Measurements from ENCODE around the gene GRAMD4. TPM values are rescaled to one million over a fixed set of nuclear protein-coding genes. Genes with fewer than 3 reads are reported as not detected.

Gene GRAMD4
- polyA plus RNA-seq, 2 of the 4 experiments (the other 2 are of a cell fraction): 7.7 to 13.1 TPM

DNA sequence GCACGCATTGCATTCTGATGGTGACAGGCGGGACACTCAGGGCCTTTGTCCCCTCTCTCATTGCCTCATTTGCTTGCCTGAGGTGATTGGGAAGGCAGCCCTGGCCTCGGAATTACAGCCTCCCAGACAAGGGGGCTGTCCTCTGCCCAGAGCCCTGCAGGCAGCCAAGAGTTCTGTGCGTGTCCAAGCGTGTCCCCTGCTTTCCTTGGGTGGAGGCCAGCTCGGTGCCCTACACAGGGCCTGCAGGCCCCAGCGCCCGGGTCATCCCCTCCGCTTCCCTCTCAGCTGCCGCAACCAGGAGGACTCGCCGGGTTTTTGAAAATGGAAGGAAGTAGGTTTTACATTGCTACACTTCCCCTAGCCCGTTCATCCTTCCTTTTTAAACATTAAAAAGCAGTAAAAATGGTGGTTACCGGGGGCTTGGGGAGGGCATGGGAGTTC is 1.9 kb downstream of the GRAMD4 start:
- TF ChIP-seq MAZ (IDR thresholded peaks at IDR 0.05; ENCODE audit: borderline replicate concordance, low read depth, low read length) (no peak), JUN (IDR thresholded peaks at IDR 0.05) (no peak), RAD21 (conservative IDR thresholded peaks at IDR 0.05 in 1 of 2, IDR thresholded peaks at IDR 0.05 in 1 of 2) (no peak), NR3C1 (IDR thresholded peaks at IDR 0.05) (no peak), SMC3 (IDR thresholded peaks at IDR 0.05) (no peak), ZSCAN20 (CRISPR knock-in tag; IDR thresholded peaks at IDR 0.05) (no peak)
- TF ChIP-seq, protein P1, sequence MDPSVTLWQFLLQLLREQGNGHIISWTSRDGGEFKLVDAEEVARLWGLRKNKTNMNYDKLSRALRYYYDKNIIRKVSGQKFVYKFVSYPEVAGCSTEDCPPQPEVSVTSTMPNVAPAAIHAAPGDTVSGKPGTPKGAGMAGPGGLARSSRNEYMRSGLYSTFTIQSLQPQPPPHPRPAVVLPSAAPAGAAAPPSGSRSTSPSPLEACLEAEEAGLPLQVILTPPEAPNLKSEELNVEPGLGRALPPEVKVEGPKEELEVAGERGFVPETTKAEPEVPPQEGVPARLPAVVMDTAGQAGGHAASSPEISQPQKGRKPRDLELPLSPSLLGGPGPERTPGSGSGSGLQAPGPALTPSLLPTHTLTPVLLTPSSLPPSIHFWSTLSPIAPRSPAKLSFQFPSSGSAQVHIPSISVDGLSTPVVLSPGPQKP (IDR thresholded peaks at IDR 0.05; ENCODE audit: low read depth, low read length): no peak
- H3K4me1 ChIP-seq: peaks cover 9% of the 10 kb centered on the region
- ChIA-PET POLR2A (no interaction called here), CTCF (interaction anchor here (1.3 kb wide), 1 partner anchor 23 kb away, joined by 3 read pairs; no protein-coding TSS in a partner anchor)
- no peak overlapping the region for H3K4me2 ChIP-seq
- no peak for FAIRE-seq
- no peak overlapping the region for H3K4me3 ChIP-seq
- no peak for DNase-seq (ENCODE audit: low read depth in 1 of 2, low spot score in 1 of 2)
- 87% methylated on average over 13 of the region's 14 CpGs for WGBS (ENCODE audit: missing lambda C conversion rate)
- no peak overlapping the region for H3K27ac ChIP-seq
- no peaks in the 10 kb centered on the region for H3K9me3 ChIP-seq
- no peak for ATAC-seq

DNA sequence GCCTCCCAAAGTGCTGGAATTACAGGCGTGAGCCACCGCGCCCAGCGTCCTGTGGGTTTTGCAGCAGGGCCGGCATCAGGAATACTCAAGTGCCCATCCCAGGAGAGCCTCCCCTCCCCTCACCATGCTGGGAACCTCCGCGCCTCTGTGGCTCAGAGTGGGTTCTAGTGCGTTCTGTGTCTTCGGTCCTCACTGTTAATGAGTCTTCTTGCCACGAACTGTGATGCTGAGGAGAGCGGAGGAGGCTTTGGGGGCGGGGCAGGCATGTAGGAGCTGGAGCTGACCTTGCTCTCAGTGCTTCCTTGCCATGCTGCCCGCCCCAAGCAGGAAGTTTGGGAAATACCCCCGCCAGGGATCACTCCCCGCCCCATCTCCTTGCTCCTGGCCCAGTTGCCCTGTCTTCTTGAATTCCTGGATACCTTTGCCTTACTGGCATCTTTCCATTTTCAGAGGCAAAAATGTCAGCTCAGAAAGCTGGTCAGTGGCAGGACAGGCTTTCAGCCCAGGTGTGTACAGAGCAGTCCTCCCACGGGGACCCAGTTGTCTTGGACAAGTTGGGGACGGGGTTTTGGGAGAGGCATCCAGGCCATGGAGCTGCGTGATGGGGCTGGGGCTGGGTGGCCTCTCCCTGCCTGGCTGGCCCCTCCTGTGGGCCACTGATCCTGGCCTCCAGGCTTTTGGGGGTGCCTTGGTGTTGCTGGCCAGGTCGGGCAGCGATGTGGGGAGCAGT is 5.1 kb downstream of the GRAMD4 start:
- 90% methylated on average over 9 of the region's 20 CpGs for WGBS (ENCODE audit: missing lambda C conversion rate)
- DNase-seq (ENCODE audit: low read depth in 1 of 2, low spot score in 1 of 2) (no peak), FAIRE-seq (no peak), ATAC-seq (no peak)
- H3K9me3 ChIP-seq: no peaks in the 10 kb centered on the region
- ChIA-PET CTCF (interaction anchor here (0.7 to 1.2 kb wide), 2 partner anchors 82 to 1759 kb away, joined by 3 read pairs; no protein-coding TSS in a partner anchor), POLR2A (no interaction called here)
- no peak overlapping the region for H3K27ac ChIP-seq
- no peak overlapping the region for H3K4me2 ChIP-seq
- H3K4me1 ChIP-seq: no peaks in the 10 kb centered on the region
- TF ChIP-seq, protein P2, sequence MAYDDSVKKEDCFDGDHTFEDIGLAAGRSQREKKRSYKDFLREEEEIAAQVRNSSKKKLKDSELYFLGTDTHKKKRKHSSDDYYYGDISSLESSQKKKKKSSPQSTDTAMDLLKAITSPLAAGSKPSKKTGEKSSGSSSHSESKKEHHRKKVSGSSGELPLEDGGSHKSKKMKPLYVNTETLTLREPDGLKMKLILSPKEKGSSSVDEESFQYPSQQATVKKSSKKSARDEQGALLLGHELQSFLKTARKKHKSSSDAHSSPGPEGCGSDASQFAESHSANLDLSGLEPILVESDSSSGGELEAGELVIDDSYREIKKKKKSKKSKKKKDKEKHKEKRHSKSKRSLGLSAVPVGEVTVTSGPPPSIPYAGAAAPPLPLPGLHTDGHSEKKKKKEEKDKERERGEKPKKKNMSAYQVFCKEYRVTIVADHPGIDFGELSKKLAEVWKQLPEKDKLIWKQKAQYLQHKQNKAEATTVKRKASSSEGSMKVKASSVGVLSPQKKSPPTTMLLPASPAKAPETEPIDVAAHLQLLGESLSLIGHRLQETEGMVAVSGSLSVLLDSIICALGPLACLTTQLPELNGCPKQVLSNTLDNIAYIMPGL (CRISPR knock-in tag; IDR thresholded peaks at IDR 0.05; ENCODE audit: borderline replicate concordance): no peak
- no peak for TF ChIP-seq HOXA7 (CRISPR knock-in tag; IDR thresholded peaks at IDR 0.05)
- no peak for TF ChIP-seq POLR2AphosphoS2 (conservative IDR thresholded peaks at IDR 0.05; ENCODE audit: low read length)
- TF ChIP-seq RNF2 (IDR thresholded peaks at IDR 0.05; ENCODE audit: borderline replicate concordance, low read depth): no peak
- no peak overlapping the region for H3K4me3 ChIP-seq

DNA sequence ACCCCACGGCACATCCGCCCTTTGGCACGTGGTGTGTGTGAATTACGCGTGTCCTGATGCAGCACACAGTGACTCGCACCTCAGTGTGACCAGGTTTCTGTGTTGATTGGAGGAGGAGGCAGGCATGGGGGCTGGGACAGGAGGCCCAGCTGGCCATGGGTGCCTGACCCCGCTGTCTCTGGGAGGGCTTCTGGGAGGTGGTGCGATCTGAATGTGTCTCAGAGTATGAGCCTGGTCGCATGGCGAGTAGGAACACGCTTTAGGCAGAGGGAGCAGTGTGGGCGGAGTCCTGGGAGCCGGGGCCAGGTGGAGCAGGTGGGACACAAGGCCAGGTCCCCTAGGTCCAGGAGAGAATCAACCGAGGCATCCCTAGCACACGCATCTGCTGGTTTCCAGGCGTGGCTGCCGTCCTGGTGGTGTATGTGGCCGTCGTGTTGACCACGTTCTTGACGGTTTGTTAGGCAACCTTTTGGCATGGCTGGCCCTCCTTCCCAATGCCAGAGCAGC is 5.7 kb downstream of the GRAMD4 start:
- no peak for ATAC-seq
- no peak overlapping the region for H3K4me2 ChIP-seq
- H3K9me3 ChIP-seq: no peaks in the 10 kb centered on the region
- H3K27ac ChIP-seq: no peak overlapping the region
- CTCF ChIA-PET: no interaction called here
- FAIRE-seq: no peak
- no peaks in the 10 kb centered on the region for H3K4me1 ChIP-seq
- no peak for DNase-seq (ENCODE audit: low read depth in 1 of 2, low spot score in 1 of 2)
- H3K4me3 ChIP-seq: no peak overlapping the region
- TF ChIP-seq SMC3 (IDR thresholded peaks at IDR 0.05) (no peak), CHD2 (IDR thresholded peaks at IDR 0.05; ENCODE audit: low read length, partially characterized antibody) (no peak), MAFK (IDR thresholded peaks at IDR 0.05; ENCODE audit: partially characterized antibody) (no peak), POLR2AphosphoS2 (conservative IDR thresholded peaks at IDR 0.05; ENCODE audit: low read length) (no peak), FOSB (CRISPR knock-in tag; IDR thresholded peaks at IDR 0.05) (no peak), ZNF302 (CRISPR knock-in tag; IDR thresholded peaks at IDR 0.05) (no peak), CHD4 (IDR thresholded peaks at IDR 0.05; ENCODE audit: borderline replicate concordance) (no peak), NR3C1 (IDR thresholded peaks at IDR 0.05) (no peak), FOXS1 (CRISPR knock-in tag; IDR thresholded peaks at IDR 0.05) (no peak), RAD21 (conservative IDR thresholded peaks at IDR 0.05 in 1 of 2, IDR thresholded peaks at IDR 0.05 in 1 of 2) (no peak), HDAC2 (IDR thresholded peaks at IDR 0.05) (no peak), TP53 (CRISPR knock-in tag; IDR thresholded peaks at IDR 0.05) (no peak)
- TF ChIP-seq, protein P3, sequence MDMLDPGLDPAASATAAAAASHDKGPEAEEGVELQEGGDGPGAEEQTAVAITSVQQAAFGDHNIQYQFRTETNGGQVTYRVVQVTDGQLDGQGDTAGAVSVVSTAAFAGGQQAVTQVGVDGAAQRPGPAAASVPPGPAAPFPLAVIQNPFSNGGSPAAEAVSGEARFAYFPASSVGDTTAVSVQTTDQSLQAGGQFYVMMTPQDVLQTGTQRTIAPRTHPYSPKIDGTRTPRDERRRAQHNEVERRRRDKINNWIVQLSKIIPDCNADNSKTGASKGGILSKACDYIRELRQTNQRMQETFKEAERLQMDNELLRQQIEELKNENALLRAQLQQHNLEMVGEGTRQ (IDR thresholded peaks at IDR 0.05): no peak
- TF ChIP-seq, protein P4, sequence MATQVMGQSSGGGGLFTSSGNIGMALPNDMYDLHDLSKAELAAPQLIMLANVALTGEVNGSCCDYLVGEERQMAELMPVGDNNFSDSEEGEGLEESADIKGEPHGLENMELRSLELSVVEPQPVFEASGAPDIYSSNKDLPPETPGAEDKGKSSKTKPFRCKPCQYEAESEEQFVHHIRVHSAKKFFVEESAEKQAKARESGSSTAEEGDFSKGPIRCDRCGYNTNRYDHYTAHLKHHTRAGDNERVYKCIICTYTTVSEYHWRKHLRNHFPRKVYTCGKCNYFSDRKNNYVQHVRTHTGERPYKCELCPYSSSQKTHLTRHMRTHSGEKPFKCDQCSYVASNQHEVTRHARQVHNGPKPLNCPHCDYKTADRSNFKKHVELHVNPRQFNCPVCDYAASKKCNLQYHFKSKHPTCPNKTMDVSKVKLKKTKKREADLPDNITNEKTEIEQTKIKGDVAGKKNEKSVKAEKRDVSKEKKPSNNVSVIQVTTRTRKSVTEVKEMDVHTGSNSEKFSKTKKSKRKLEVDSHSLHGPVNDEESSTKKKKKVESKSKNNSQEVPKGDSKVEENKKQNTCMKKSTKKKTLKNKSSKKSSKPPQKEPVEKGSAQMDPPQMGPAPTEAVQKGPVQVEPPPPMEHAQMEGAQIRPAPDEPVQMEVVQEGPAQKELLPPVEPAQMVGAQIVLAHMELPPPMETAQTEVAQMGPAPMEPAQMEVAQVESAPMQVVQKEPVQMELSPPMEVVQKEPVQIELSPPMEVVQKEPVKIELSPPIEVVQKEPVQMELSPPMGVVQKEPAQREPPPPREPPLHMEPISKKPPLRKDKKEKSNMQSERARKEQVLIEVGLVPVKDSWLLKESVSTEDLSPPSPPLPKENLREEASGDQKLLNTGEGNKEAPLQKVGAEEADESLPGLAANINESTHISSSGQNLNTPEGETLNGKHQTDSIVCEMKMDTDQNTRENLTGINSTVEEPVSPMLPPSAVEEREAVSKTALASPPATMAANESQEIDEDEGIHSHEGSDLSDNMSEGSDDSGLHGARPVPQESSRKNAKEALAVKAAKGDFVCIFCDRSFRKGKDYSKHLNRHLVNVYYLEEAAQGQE (IDR thresholded peaks at IDR 0.05): no peak
- TF ChIP-seq, protein P1 (IDR thresholded peaks at IDR 0.05; ENCODE audit: low read depth, low read length): no peak
- TF ChIP-seq, protein P5, sequence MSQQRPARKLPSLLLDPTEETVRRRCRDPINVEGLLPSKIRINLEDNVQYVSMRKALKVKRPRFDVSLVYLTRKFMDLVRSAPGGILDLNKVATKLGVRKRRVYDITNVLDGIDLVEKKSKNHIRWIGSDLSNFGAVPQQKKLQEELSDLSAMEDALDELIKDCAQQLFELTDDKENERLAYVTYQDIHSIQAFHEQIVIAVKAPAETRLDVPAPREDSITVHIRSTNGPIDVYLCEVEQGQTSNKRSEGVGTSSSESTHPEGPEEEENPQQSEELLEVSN (IDR thresholded peaks at IDR 0.05; ENCODE audit: borderline replicate concordance, low read depth): no peak
- 93% methylated on average over 10 of the region's 21 CpGs for WGBS (ENCODE audit: missing lambda C conversion rate)
- POLR2A ChIA-PET: no interaction called here
